HG03196 (cell line): ENCODE results near the gene KCNIP4.

Experiments used
- ATAC-seq: cut with Tn5 transposase; IDR thresholded peaks from one replicate; pipeline ENCODE4 v1.9.1; 2021; ENCODE audit not compliant: unreplicated experiment

The KCNIP4 gene

GRCh38 chr4:21596521-21596920, 352.1 kb downstream of the KCNIP4 start:
- no peak for ATAC-seq

GRCh38 chr4:21593671-21594001, 354.9 kb downstream of the KCNIP4 start:
- no peak for ATAC-seq

GRCh38 chr4:21592970-21593670, 355.5 kb downstream of the KCNIP4 start:
- no peak for ATAC-seq

GRCh38 chr4:21577056-21577455, 371.5 kb downstream of the KCNIP4 start:
- no peak for ATAC-seq

- no peak for ATAC-seq
These were observed 377.5 kb downstream of the KCNIP4 start for GRCh38 chr4:21571100-21571499.

GRCh38 chr4:21569638-21570037, 378.9 kb downstream of the KCNIP4 start:
- no peak for ATAC-seq

- no peak for ATAC-seq
These were observed 393.5 kb downstream of the KCNIP4 start for GRCh38 chr4:21555083-21555482.

GRCh38 chr4:21554500-21554899, 394.1 kb downstream of the KCNIP4 start:
- no peak for ATAC-seq

GRCh38 chr4:21554066-21554465, 394.5 kb downstream of the KCNIP4 start:
- no peak for ATAC-seq

GRCh38 chr4:21552455-21552854, 396.1 kb downstream of the KCNIP4 start:
- ATAC-seq: no peak

GRCh38 chr4:21544955-21545354, 403.6 kb downstream of the KCNIP4 start:
- no peak for ATAC-seq

GRCh38 chr4:21544415-21544814, 404.2 kb downstream of the KCNIP4 start:
- ATAC-seq: no peak

- no peak for ATAC-seq
These were observed 405.1 kb downstream of the KCNIP4 start for GRCh38 chr4:21543514-21543913.

GRCh38 chr4:21535898-21536297, 412.7 kb downstream of the KCNIP4 start:
- ATAC-seq: no peak

GRCh38 chr4:21531048-21531447, 417.5 kb downstream of the KCNIP4 start:
- ATAC-seq: no peak

GRCh38 chr4:21529214-21529613, 419.4 kb downstream of the KCNIP4 start:
- no peak for ATAC-seq

GRCh38 chr4:21522296-21522695, 426.3 kb downstream of the KCNIP4 start:
- ATAC-seq: no peak

GRCh38 chr4:21517126-21517859, 431.3 kb downstream of the KCNIP4 start:
- ATAC-seq: no peak

- no peak for ATAC-seq
These were observed 434.4 kb downstream of the KCNIP4 start for GRCh38 chr4:21514022-21514694.

GRCh38 chr4:21512353-21512752, 436.2 kb downstream of the KCNIP4 start:
- no peak for ATAC-seq

GRCh38 chr4:21507439-21507838, 441.1 kb downstream of the KCNIP4 start:
- no peak for ATAC-seq

- ATAC-seq: no peak
These were observed 457.9 kb downstream of the KCNIP4 start for GRCh38 chr4:21490682-21491081.
